ENCODE measurements around the gene PRRT3. TPM values are rescaled to one million over a fixed set of nuclear protein-coding genes. Genes with fewer than 3 reads are reported as not detected.

PRRT3 gene
- total and polyA plus RNA-seq, 9 of the 15 experiments (the other 6 are each of a cell fraction or from before 2014, with no cell fraction given) = 0.06 to 1.9 (median 1.2) TPM

GRCh38 chr3:9938966-9939365, 13.2 kb downstream of the PRRT3 start:
- Histone ChIP-seq H3K27ac (ENCODE audit: extremely low read depth, low read depth, low read length) (no peak overlapping the region), H3K4me2 (ENCODE audit: insufficient read depth, low read length) (no peak overlapping the region), H2AFZ (ENCODE audit: low read depth, low read length) (no peak overlapping the region), H3K27me3 (ENCODE audit: control insufficient read depth in 2 of 2, insufficient read depth in 2 of 2, low read length in 2 of 2) (no peaks in the 10 kb centered on the region), H3K9me1 (ENCODE audit: control insufficient read depth, insufficient read depth, low read length) (no peaks in the 10 kb centered on the region), H3K79me2 (ENCODE audit: control insufficient read depth, insufficient read depth, low read length) (peaks cover 19% of the 10 kb centered on the region), H3K9me3 (replicated peaks; ENCODE audit: control insufficient read depth, insufficient read depth, low read depth, low read length) (0 out of 2 replicates have a peak, but pooled peaks cover 3% of the 10 kb centered on the region), H4K20me1 (replicated peaks; ENCODE audit: control insufficient read depth, insufficient read depth, low read length) (no peaks in the 10 kb centered on the region), H3K4me3 (no peak overlapping the region), H3K9ac (ENCODE audit: insufficient read depth in 1 of 2, low read depth in 2 of 2, low read length in 2 of 2) (no peak overlapping the region), H3K4me1 (replicated peaks in 1 of 2; ENCODE audit: control insufficient read depth in 2 of 2, insufficient read depth in 2 of 2, low read length in 2 of 2) (peaks cover 11 to 23% of the 10 kb centered on the region in 2 experiments; a peak in 4 of 5 replicates), H3K36me3 (ENCODE audit: control insufficient read depth, insufficient read depth, low read length) (peaks cover 47% of the 10 kb centered on the region)
- ChIA-PET CTCF (ENCODE audit: low intra/inter-chr PET ratio) (no interaction called here), POLR2A (interaction anchor here (0.6 kb wide), 1 partner anchor 39 kb away, joined by 3 read pairs; no protein-coding TSS in a partner anchor)
- ATAC-seq (no peak), FAIRE-seq (no peak), DNase-seq (ENCODE audit: extremely low read depth in 1 of 4, low spot score in 3 of 4) (no peak)
- intact Hi-C loops (cut with micrococcal nuclease) = loop anchor here (10.0 kb wide), 1 partner anchor 286 kb away; no protein-coding TSS in a partner anchor
- 87% methylated on average over 2 of the region's 2 CpGs for WGBS (ENCODE audit: insufficient coverage, low coverage, missing lambda C conversion rate)
- TF ChIP-seq NFE2L1 (tag; IDR thresholded peaks at IDR 0.05; ENCODE audit: borderline replicate concordance, low read depth) = no peak
- TF ChIP-seq ZC3H11A (IDR thresholded peaks at IDR 0.05; ENCODE audit: low read depth, low read length) = peak; percentile 79; the same call in 1 of the 2 replicates
- TF ChIP-seq ZNF143 (CRISPR knock-in tag; IDR thresholded peaks at IDR 0.05) = no peak
- TF ChIP-seq, protein P1, sequence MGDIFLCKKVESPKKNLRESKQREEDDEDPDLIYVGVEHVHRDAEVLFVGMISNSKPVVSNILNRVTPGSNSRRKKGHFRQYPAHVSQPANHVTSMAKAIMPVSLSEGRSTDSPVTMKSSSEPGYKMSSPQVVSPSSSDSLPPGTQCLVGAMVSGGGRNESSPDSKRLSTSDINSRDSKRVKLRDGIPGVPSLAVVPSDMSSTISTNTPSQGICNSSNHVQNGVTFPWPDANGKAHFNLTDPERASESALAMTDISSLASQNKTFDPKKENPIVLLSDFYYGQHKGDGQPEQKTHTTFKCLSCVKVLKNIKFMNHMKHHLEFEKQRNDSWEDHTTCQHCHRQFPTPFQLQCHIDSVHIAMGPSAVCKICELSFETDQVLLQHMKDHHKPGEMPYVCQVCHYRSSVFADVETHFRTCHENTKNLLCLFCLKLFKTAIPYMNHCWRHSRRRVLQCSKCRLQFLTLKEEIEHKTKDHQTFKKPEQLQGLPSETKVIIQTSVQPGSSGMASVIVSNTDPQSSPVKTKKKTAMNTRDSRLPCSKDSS (IDR thresholded peaks at IDR 0.05; ENCODE audit: low read depth, partially characterized antibody) = no peak
- TF ChIP-seq RBFOX2 (IDR thresholded peaks at IDR 0.05; ENCODE audit: low read depth, low read length) = no peak
- TF ChIP-seq, protein P2, sequence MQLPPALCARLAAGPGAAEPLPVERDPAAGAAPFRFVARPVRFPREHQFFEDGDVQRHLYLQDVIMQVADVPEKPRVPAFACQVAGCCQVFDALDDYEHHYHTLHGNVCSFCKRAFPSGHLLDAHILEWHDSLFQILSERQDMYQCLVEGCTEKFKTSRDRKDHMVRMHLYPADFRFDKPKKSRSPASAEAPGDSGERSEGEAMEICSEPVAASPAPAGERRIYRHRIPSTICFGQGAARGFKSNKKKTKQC (CRISPR knock-in tag; IDR thresholded peaks at IDR 0.05) = no peak
- no peak for TF ChIP-seq ZNF75A (CRISPR knock-in tag; IDR thresholded peaks at IDR 0.05)
- TF ChIP-seq, protein P3, sequence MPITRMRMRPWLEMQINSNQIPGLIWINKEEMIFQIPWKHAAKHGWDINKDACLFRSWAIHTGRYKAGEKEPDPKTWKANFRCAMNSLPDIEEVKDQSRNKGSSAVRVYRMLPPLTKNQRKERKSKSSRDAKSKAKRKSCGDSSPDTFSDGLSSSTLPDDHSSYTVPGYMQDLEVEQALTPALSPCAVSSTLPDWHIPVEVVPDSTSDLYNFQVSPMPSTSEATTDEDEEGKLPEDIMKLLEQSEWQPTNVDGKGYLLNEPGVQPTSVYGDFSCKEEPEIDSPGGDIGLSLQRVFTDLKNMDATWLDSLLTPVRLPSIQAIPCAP (CRISPR knock-in tag; IDR thresholded peaks at IDR 0.05; ENCODE audit: borderline replicate concordance) = no peak
- in situ Hi-C loops (cut with MboI) = no loop called here
- BruUV-seq (replicated peaks) = no TSS peak

Data from K562 (cell line).